Measurements from ENCODE around the gene LY6G5B. TPM values are rescaled to one million over a fixed set of nuclear protein-coding genes. Genes with fewer than 3 reads are reported as not detected.

LY6G5B gene
- total RNA-seq, 2 donors from 2014 or later: 6.9 to 8.3 TPM

DNA sequence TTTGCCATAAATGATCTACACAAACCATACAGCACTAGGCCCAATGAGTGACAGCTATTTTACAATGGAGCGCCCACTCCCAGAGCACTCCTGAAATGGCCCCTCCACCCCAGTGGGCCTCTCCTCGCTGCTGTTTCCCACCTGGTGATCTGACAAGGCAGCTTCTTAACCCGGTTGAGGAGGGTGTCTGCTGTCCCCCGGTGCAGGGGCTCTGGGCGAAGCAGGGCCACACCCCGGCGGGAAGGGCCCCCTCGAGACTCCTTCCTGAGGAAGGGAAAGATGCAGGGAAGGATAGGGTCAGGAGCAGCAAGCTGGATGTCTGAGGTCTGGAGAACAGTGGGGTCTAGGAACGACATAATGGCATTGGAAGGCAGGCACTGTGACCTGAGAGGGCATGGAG is 23.1 kb downstream of the LY6G5B start:
- intact Hi-C loops (cut with DNase I): no loop called here
- Histone ChIP-seq H3K4me1 (no peaks in the 10 kb centered on the region), H3K4me3 (no peak overlapping the region), H3K27ac (no peak overlapping the region), H3K9me3 (no peaks in the 10 kb centered on the region), H3K36me3 (replicated peaks in 1 of 2; ENCODE audit: insufficient read depth in 1 of 2, low read depth in 2 of 2) (peaks cover 0 to 15% of the 10 kb centered on the region in 2 donors), H3K27me3 (no peaks in the 10 kb centered on the region)
- ATAC-seq (no peak), DNase-seq (no peak)
- TF ChIP-seq, protein P1, sequence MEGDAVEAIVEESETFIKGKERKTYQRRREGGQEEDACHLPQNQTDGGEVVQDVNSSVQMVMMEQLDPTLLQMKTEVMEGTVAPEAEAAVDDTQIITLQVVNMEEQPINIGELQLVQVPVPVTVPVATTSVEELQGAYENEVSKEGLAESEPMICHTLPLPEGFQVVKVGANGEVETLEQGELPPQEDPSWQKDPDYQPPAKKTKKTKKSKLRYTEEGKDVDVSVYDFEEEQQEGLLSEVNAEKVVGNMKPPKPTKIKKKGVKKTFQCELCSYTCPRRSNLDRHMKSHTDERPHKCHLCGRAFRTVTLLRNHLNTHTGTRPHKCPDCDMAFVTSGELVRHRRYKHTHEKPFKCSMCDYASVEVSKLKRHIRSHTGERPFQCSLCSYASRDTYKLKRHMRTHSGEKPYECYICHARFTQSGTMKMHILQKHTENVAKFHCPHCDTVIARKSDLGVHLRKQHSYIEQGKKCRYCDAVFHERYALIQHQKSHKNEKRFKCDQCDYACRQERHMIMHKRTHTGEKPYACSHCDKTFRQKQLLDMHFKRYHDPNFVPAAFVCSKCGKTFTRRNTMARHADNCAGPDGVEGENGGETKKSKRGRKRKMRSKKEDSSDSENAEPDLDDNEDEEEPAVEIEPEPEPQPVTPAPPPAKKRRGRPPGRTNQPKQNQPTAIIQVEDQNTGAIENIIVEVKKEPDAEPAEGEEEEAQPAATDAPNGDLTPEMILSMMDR (IDR thresholded peaks at IDR 0.05): no peak
- no peak for TF ChIP-seq POLR2A (IDR thresholded peaks at IDR 0.05)
- 87 to 95% methylated on average over 9 of the region's 9 CpGs for WGBS, 2 donors

DNA sequence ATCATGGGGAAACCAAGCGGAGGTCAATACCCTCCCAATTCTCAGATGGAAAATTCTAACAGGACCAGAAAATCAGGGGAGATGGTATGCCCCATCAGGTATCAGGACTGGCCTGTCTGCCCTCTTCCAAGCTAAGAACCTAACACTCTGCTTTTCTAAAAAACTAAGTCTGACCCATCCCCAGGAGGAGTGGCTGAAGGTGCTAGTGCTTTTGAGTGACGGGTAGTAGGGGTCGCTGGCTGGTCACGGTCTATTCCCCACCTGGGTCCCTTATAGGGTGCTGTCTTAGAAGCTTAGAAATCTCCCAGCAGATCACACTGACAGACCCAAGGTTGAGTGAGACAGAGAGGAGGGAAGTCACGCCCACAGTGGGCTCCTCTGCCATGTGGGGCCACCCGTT is 23.8 kb downstream of the LY6G5B start:
- Histone ChIP-seq H3K9me3 (no peaks in the 10 kb centered on the region), H3K4me1 (no peaks in the 10 kb centered on the region), H3K4me3 (no peak overlapping the region), H3K27me3 (no peaks in the 10 kb centered on the region), H3K27ac (no peak overlapping the region), H3K36me3 (replicated peaks in 1 of 2; ENCODE audit: insufficient read depth in 1 of 2, low read depth in 2 of 2) (peaks cover 0 to 10% of the 10 kb centered on the region in 2 donors)
- ATAC-seq (no peak), DNase-seq (no peak)
- WGBS, 2 donors: 90 to 91% methylated on average over 6 of the region's 6 CpGs
- intact Hi-C loops (cut with DNase I): no loop called here
- TF ChIP-seq, protein P1 (IDR thresholded peaks at IDR 0.05): no peak
- TF ChIP-seq POLR2A (IDR thresholded peaks at IDR 0.05): no peak

DNA sequence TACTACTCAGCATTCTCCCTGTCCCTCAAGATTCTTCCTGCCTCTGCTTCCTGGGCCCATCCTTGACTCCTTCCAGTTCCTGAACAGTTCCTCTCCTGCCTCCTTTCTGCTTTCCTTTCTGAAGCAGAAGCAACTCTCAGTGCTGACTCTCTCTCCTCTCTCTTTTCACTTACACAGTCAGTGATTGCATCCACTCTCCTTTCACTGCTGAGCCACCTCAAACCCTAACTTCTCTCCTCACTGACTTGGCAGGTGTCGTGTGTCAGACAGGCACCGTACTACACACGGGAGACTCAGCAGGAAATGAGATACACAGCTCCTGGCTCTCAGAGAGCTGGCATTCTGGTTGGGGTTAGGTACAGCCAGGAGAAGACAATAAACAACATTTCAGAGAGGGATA is 27.8 kb downstream of the LY6G5B start:
- TF ChIP-seq POLR2A (IDR thresholded peaks at IDR 0.05): no peak
- TF ChIP-seq, protein P1 (IDR thresholded peaks at IDR 0.05): no peak
- Histone ChIP-seq H3K4me3 (no peak overlapping the region), H3K9me3 (no peaks in the 10 kb centered on the region), H3K36me3 (replicated peaks in 1 of 2; ENCODE audit: insufficient read depth in 1 of 2, low read depth in 2 of 2) (peaks cover 0 to 2% of the 10 kb centered on the region in 2 donors), H3K4me1 (peaks cover 17% of the 10 kb centered on the region), H3K27ac (no peak overlapping the region), H3K27me3 (no peaks in the 10 kb centered on the region)
- ATAC-seq (no peak), DNase-seq (no peak)
- WGBS, 2 donors: 50 to 61% methylated on average over 3 of the region's 3 CpGs
- intact Hi-C loops (cut with DNase I): no loop called here

DNA sequence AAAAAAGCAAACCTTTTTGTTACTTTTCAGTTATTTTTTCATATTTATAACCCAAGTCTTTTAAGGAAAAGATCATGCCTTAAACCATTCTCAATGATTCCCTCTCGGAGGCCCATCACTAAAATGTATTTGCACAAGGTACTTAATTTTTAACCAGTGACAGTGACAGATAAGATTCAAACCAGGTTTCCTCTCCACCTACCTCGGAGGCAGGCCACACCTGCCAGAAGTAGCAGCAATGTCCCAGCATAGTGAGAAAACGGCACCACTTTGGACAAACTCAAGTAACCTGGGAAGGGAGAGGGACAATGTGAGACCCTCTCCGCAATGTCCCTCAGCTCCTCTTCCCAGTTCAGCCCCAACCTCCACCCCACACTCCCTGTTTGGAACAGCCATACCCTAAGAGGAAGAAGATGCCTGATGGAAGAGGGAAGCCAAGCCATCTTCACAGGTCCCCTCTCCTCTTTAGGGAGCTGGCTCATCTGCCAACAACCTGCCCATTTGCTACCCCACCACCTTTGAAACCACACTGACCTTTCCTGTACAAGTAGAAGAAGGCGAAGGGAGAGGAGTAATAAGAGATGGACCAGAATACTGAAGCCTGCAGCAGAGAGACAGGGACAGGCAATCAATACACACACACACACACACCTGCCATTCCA is 31.1 kb downstream of the LY6G5B start:
- no peaks in the 10 kb centered on the region for H3K9me3 ChIP-seq
- intact Hi-C loops (cut with DNase I): no loop called here
- H3K4me1 ChIP-seq: peaks cover 23% of the 10 kb centered on the region
- no peaks in the 10 kb centered on the region for H3K27me3 ChIP-seq
- ATAC-seq (no peak), DNase-seq (no peak)
- 47% methylated on average over 5 of the region's 5 CpGs for WGBS, 2 donors
- peaks cover 0 to 2% of the 10 kb centered on the region in 2 donors for H3K36me3 ChIP-seq (replicated peaks in 1 of 2; ENCODE audit: insufficient read depth in 1 of 2, low read depth in 2 of 2)
- TF ChIP-seq, protein P1 (IDR thresholded peaks at IDR 0.05): no peak
- no peak for TF ChIP-seq POLR2A (IDR thresholded peaks at IDR 0.05)
- H3K27ac ChIP-seq: no peak overlapping the region
- H3K4me3 ChIP-seq: no peak overlapping the region

Data from body of pancreas (tissue), 4 donors.